Stimulated activated naive CD4-positive, alpha-beta T cell (primary cell): Measurements from ENCODE around the gene HSPBP1.
"Not testable (repeated sequence)": the region's sequence is repeated elsewhere in the genome, so short reads cannot be mapped to it uniquely, and the experiment has no call there.

Experiments used
- DNase-seq, 6 experiments: peaks; one replicate each; lab custom pipeline; 2025; lab: John Stamatoyannopoulos, UW

The HSPBP1 gene

GRCh38 chr19:55239004-55239403 is 40.9 kb downstream of the HSPBP1 start:
- no peak for DNase-seq

DNA sequence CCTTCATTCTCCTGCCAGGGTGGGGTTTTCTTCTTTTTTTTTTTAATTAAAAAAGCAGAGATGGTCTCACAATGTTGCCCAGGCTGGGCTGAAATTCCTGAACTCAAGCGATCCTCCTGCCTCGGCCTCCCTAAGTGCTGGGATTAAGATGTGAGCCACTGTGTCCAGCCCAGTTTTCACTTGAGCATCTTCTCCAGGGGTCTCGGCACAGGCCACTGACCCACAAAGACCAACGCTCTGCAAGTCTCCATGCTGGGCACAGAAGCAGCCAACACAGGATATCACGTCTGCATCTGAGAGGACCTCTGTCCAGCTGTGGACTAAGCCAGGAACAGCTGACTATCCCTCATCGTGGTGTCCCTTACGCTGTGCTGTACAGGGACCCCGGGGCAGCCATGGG is 41.9 kb downstream of the HSPBP1 start:
- DNase-seq = no peak

- DNase-seq = no peak
Observed at GRCh38 chr19:55232986-55233385, 46.9 kb downstream of the HSPBP1 start.

DNA sequence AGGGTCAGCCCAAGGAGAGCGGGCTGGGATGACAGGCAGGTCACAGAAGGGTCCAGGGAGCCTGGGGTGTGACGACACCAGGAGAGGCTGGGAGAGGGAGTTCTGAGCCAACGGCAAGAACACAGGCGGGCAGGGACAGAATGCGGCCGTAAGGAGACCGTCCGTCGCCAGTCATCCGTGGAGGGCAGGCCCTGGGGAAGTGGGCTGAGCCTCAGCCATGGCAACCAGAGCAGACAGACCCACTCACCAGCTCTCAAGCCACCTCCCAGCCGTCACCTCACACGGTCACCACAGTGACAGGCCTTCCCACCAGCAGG is 47.7 kb downstream of the HSPBP1 start:
- DNase-seq = no peak

DNA sequence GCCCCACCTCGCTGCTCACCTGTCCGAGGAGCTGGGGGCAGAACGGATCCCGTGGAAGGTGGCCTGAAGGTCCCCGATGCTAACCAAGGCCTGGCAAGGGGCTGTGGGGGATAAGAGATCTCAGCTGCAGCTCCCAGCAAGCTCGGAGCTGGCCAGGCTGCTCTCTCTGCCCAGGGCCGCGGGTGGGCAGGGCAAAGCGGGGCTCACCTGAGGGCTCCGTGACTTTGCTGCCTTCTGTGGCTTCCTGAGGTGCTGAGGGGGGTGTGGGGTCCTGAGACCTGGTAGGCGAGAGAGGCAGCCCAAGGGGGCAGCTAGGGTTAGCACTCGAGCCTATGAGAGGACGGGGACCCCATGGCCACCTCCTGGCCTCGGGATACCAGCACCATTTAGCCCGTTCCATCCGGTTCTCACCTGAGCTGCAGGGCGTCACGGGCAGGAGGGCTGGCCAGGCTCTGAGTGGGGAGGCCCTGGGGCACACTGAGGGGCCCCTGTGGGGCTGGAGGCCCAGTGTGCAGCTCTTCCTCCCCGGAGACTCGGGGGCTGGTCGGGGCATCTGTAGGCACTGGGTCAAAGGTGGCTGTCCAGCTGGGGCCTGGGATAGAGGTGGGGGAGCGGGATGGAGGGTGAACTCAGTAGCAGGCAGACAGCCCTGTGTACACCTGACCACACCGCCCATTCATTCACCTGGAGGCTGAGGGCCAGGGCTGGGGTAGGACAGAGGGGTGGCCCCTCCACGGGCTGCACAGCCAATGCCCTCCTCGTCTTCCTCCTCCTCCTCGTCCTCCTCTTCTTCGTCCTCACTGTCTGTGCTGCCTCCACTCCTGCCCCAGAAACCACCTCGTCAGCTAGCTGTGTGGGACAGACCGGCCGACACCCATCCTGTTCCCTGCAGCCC is 48.3 kb downstream of the HSPBP1 start:
- DNase-seq = no peak

- DNase-seq = no peak
Observed at GRCh38 chr19:55230780-55231179, 49.1 kb downstream of the HSPBP1 start.

- no peak for DNase-seq
Observed at GRCh38 chr19:55230329-55230728, 49.6 kb downstream of the HSPBP1 start.

DNA sequence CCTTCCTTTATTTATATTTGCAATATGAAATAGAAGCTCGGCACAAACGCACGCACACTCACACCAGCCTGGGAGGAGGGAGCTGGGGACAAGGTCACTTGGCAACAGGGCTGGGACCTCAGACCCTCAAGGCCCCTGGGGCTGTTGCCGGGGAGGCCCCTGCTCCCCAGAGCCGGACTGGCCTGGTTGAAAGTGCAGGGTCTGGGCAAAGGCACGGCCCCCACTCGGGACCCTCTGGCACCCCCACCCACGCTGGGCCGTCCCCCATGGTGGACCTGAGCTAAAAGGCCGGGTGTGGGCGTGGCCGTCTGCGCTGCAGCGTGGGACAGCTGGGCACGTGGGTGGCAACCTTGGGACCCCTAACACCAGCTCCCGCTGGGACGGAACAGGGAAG is 50.1 kb downstream of the HSPBP1 start:
- no peak for DNase-seq

DNA sequence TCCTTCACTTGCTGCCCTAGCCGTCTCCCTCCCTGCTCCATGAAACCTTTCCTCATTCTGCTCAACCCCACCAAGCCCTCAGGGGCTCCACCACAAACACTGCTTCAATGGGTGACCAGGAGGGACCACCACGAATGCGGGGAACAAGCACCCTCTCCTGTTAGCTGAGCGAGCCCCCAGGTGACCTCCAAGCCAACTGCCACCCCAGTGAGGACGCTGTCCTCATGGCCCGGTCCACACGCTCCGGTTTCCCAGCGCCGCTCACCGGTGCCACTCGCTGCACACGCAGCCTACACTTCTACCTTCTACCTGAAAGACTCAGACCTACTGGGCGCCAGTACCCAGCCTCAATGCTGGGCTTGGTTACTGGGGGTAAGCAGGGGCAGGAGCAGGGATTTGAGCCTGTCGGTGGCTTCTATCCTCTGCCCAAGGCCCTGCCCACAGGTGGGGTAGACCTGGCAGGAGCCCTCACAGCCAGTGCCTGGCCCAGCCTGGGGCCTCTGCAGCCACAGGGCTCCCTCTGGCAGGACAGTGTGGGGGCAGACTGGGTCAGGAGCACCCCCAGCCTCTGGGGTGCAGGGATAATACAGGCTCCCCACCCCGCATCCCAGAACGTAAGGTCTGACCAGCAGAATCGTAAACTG is 50.6 kb downstream of the HSPBP1 start:
- no peak for DNase-seq

DNA sequence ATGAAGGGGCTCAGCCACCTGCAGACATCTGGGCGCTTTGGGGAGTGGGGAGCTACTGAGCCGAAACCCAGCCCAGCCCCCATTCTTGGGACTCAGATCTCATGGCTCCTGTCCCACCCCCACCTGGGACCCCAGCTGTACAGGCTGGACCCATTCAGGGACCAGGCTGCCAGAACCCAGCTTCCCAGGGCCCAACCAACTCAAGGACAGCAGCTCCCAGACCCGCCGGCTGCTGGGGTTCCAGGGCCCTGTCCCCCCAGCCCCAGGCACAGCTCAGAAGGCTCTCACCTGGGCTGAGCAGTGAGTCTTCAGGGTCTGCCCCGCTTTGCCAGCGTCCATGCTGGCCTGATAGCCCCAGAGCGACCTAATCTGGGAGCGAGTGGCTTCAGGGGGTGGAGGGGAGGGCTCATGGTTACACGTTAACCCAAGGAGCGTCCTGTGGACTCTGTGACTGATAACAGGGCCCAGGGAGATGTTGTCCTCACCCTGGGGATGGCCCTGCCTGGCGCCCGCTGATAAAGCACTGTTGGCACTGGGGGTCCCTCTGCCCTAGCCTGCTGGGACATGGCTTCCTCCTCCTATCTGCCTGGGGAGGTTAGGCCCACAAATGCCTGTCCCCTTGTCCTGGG is 51.4 kb downstream of the HSPBP1 start, which contains the start of gene TMEM86B:
Gene TMEM86B, minus strand, starts transcription at position 361 of the 629 bp plus-strand sequence. Its CDS starts 22 bp downstream, at position 339.
- DNase-seq = no peak

DNA sequence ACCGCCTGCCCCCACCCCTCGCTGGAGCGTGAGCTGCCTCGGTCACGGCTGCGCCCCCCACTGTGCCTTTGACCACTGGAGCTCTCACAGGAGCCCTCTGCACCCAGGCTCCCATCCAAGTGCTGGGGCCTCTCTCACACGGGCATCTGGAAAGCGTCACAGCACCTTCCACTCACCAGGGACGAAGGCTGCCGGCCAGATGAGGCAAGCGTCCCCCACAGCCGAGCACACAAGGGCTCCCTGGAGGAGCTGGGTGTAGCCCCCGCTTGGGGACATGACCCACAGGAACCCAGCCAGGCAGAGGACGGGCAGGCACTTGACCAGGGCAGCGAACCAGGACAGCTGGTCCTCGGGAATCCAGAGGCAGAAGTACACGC is 51.9 kb downstream of the HSPBP1 start:
- no peak for DNase-seq

DNA sequence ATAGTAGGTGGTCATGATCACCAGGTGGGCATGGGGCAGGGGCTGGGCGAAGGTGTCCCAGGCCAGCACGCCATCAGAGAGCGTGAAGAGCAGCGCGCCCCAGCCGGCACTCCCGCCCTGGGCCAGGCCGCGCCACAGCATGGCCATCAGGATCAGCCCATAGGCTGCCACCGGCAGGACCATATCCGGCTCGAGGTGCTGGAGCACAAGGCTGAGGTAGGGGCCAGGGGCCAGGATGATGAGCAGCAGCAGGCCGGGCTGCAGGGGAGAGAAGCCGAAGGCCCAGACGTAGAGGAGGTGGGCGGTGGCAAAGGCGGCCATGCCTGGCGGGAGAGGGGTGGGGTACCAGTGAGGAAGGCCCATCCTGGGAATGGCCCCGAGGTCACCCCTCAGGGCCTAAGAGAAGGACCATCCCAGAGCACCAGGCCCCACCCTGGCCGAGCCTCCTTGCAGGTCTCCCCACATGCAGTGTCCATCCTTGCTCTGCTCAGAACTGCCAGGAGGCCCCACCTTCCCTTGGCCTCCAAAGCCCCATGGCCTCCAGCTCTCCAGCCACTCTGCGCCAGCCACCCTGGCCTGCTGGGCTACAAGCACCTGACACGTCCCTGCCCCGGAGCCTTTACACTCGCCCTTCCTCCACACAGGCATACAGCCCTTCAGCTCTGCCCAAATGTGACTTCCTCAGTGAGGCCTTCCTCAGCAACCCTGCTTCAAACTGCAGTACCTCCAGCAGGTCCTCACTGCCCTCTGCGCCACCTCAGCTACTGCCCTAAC is 52.5 kb downstream of the HSPBP1 start:
- DNase-seq = no peak

GRCh38 chr19:55226788-55227187 is 53.1 kb downstream of the HSPBP1 start:
- no peak for DNase-seq

DNA sequence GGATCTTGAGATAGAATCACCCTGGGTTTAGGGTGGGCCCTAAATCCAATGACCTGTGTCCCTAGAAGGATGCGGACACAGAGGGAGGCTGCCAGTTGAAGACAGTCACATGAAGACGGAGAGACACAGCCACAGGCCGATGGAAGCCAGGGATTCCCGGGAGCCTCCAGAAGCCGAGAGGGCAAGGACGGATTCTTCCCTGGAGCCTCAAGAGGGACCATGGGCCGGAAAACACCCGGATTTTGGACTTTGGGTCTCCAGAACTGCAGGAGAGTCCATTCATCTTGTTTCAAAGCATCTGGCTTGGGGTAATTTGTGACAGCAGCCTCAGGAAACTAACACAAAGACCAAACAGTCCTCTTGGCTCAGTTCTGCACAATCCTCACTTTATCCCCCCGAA is 53.6 kb downstream of the HSPBP1 start:
- DNase-seq = no peak

- no peak for DNase-seq
Observed at GRCh38 chr19:55225415-55225958, 54.4 kb downstream of the HSPBP1 start.

- DNase-seq = not testable (repeated sequence)
Observed at GRCh38 chr19:55224679-55225414, 55.1 kb downstream of the HSPBP1 start.

DNA sequence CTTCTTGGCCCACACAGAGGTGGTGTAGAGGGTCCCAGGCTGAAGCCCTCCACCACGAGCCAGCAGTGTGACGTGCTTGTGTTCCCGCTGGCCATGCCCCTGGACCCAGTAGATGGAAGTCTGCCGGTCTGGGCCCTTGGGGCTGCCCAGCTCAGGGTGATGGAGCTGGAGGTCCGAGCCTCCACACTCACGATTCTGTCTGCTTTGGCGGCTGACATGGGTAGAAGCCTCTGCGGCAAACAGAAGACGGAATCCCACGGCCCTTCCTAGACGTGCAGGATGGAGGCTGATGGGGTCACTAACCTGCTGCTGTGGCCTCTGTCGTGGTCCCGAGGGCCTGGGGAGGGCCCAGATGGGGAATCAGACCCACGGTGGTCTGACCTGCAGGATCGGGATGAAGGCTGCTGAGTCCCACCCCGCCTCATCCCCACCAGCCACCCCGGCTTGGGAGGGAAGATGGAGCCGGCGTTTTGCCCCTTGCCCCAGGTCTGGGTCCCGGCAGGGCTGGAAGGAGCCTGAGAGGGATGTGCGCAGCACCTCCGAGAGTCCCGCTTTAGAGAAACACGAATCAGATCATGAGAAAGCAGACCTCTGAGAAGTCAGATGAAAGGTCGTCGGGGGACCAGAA is 55.8 kb downstream of the HSPBP1 start:
- no peak for DNase-seq

DNA sequence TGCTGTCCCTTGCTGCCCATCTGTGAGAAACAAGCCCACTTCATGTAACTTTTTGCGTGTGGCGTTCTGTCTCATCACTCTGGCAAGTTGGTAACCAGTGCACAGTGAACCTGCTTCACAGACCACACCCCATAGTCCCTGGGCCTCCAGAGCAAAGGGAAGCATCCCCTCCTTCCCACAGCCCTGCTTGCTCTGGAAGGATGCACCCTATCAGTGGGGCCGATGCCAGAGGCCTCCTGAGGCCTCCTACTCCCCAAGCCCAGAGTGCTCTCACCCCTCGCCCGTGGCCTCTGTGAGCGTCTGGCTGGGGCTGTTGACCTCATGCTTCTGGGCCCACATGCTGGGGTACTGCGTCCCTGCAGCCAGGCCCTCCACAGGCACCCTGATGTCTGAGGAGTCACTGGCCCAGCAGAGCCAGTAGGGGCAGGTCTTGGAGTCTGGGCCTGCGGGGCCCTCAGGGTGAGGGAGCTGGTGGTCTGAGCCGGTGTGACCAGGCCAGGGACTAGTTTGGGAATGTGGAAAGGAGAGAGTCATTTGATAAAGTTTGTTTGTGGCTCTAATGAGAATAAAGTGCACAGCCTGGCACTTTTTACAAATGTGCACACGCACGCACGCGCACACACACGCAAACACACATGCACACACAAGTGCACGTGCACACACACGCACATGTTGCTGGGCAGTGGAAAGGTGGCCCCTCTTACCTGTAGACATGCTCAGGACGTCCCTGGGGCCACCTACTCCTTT is 56.4 kb downstream of the HSPBP1 start:
- DNase-seq = no peak

DNA sequence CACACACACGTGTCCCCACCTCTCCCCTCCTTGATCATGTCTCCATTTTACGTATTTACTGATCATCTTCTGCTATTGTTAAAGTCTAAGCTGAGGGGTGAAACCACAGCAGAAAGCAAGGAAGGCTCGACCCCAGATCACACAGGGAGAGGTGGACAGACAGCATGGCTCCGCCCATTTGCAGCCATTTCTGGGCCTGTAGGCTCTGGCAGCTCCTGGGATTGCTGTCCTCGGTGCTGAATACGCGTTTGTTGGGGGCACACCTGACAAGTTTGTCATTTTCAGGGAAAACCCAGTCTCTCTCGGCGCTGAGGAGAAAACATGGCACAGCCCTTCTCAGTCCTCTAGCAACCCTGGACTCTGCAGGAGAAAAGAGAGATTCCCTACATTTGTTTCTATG is 59.4 kb downstream of the HSPBP1 start:
- no peak for DNase-seq
